Activated naive CD4-positive, alpha-beta T cell treated with anti-CD3 and anti-CD28 coated beads, Interleukin-2, amount 50 U/mL, for 72 hours (primary cell): ENCODE measurements around the gene DNAI7. TPM values are rescaled to one million over a fixed set of nuclear protein-coding genes. Genes with fewer than 3 reads are reported as not detected.

ENCODE experiments used
- ATAC-seq, 2 donors: fragments of 150-1000 bp; cut with Tn5 transposase; 2 replicates each; pipeline ENCODE4 v1.10.0; 2021; ENCODE audit warnings: mild to moderate bottlenecking in 2 of 2, moderate library complexity in 2 of 2
- DNase-seq, 2 donors: peaks; one replicate each; pipeline ENCODE4 v3.0.0; 2021 to 2022; ENCODE audit warnings: low spot score in 2 of 2
- H3K27ac Mint-ChIP-seq, 2 donors: one replicate each; pipeline ENCODE4 v1.8.0; 2022; ENCODE audit warnings: mild to moderate bottlenecking in 2 of 2, mixed read lengths in 2 of 2
- H3K36me3 Mint-ChIP-seq, 2 donors: one replicate each; pipeline ENCODE4 v1.8.0; 2022; ENCODE audit warnings: mixed read lengths in 2 of 2
- H3K9me3 Mint-ChIP-seq, 2 donors: one replicate each; pipeline ENCODE4 v1.8.0; 2022; ENCODE audit warnings: mixed read lengths in 2 of 2
- total RNA-seq, 2 donors: library from RNA; stranded (reverse); gene quantifications; one replicate each; pipeline ENCODE4 v1.2.3, GENCODE V29; 2022

DNAI7 gene, protein sequence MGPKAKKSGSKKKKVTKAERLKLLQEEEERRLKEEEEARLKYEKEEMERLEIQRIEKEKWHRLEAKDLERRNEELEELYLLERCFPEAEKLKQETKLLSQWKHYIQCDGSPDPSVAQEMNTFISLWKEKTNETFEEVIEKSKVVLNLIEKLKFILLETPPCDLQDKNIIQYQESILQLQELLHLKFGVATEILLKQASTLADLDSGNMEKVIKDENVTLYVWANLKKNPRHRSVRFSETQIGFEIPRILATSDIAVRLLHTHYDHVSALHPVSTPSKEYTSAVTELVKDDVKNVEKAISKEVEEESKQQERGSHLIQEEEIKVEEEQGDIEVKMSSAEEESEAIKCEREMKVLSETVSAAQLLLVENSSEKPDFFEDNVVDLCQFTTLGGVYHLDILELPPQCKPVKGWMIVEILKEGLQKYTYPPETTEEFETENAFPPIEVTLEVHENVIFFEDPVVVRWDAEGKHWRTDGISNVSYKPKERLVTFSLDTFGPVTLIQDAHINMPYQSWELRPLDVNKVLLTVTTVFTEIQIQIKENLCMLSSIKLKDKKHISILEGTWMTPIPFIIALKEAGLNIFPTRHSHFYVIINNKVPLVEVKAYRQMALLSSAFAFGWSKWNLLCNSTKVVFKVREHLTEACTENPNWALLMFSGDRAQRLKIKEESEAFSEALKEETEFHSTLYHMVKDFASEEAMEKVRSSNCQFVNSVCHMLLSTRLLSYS
- under 1 TPM in 1 of 2 donors, not detected in 1; 0.35 TPM for total RNA-seq

GRCh38 chr12:25195056-25195971, at the start of gene DNAI7, which contains the start of gene ETFRF1:
Gene DNAI7 (minus strand): TSS chr12:25195160. CDS start chr12:25195078, 82 bp downstream.
Gene ETFRF1 (plus strand): TSS chr12:25195237. CDS start chr12:25203957, 8,720 bp downstream.
- peak; percentile 95 to 99 for ATAC-seq
- Mint-ChIP-seq H3K36me3 (peaks cover 12 to 15% of the 10 kb centered on the region in 2 donors), H3K9me3 (no peaks in the 10 kb centered on the region), H3K27ac (peak within 1 kb of the TSS; percentile 95 to 99)
- DNase-seq, result peak; percentile 91 to 96

DNA sequence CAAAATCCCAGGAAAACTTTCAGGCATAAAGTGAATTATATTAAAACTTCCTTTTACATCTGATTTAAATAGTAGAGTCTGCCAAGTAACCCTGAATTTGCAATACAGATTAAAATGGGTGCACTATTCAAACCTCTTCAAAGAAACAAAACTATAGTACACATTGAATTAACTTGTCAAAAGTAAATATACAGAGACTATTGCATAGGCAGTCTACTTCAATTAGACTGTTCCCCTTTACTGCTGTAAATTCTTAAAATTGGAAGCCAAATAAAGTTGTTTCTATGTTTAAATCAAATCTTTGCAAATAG, 48.7 kb upstream of the DNAI7 start:
- no peaks in the 10 kb centered on the region for H3K9me3 Mint-ChIP-seq

GRCh38 chr12:25242981-25243679, 48.2 kb upstream of the DNAI7 start:
- no peak for DNase-seq

More for the DNA sequence above, 48.7 kb upstream of the DNAI7 start:
- ATAC-seq (no peak), DNase-seq (no peak)
- Mint-ChIP-seq H3K36me3 (peaks cover 5 to 22% of the 10 kb centered on the region in 2 donors), H3K27ac (no peak overlapping the region)

DNA sequence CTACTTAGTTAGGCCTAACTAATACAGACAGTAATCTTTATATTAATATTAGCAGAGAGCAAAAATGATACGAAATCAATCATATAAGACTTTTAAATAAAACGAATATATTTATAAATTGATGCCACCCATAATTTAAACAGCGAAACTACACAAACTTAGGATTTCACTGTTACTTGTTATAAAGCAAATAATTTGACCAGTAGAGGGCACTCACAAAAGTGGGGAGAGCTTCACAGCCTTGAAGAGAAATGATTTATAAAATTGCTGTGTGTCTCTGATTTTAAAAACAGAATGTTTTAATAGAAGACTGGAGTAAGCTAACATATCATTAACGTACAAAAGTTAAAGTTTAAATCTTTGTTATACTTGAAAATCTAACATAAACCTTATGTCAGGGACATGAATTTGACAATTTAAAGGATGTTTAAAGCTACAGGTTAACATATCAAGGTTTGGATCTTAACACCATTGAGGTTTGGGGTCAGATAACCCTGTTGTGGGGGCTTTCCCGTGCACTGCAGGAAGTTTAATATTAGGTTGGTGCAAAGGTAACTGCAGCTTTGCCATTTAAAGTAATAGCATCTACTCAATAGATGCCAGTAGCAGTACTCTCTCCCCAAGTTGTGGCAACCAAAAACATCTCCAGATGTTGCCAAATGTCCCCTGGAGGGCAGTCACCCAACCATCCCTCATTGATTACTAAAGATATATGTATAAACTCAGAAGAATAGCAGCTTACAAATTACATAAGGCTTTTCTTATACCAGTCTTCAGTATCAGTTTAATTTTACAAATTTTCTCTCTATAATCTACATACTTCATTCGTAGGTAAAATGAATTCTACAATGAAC, 46.4 kb upstream of the DNAI7 start:
- peak in 1 of 2 donors; percentile 48 for ATAC-seq
- Mint-ChIP-seq H3K27ac (no peak overlapping the region), H3K36me3 (peaks cover 5 to 31% of the 10 kb centered on the region in 2 donors)

More at GRCh38 chr12:25242981-25243679, 48.2 kb upstream of the DNAI7 start:
- H3K9me3 Mint-ChIP-seq, result no peaks in the 10 kb centered on the region
- no peak for ATAC-seq
- peaks cover 5 to 22% of the 10 kb centered on the region in 2 donors for H3K36me3 Mint-ChIP-seq
- no peak overlapping the region for H3K27ac Mint-ChIP-seq

DNA sequence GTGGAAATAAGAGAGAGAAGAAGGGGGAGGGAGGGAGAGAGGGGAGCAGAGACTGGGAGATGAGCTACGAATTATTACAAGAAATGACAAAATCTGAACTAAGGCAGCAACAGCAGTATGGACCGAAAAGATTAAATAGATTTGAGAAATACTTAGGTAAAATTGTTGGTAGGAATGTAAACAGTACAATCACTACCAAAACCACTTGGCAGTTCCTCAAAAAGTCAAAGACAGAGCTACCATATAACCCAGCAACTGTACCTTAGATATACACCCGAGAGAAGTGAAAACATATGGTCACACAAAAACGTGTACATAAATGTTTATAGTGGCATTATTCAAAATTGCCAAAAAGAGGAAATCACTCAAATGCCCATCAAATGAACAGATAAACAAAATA, 41.7 kb upstream of the DNAI7 start:
- H3K27ac Mint-ChIP-seq, result no peak overlapping the region
- ATAC-seq, result no peak

More for the DNA sequence above, 46.4 kb upstream of the DNAI7 start:
- no peak for DNase-seq
- H3K9me3 Mint-ChIP-seq, result no peaks in the 10 kb centered on the region

GRCh38 chr12:25236190-25236589, 41.2 kb upstream of the DNAI7 start:
- H3K27ac Mint-ChIP-seq, result no peak overlapping the region
- no peak for DNase-seq
- H3K9me3 Mint-ChIP-seq, result no peaks in the 10 kb centered on the region
- peaks cover 0 to 10% of the 10 kb centered on the region in 2 donors for H3K36me3 Mint-ChIP-seq
- ATAC-seq, result peak in 1 of 2 donors; percentile 37

More for the DNA sequence above, 41.7 kb upstream of the DNAI7 start:
- DNase-seq, result no peak
- peaks cover 0 to 10% of the 10 kb centered on the region in 2 donors for H3K36me3 Mint-ChIP-seq
- no peaks in the 10 kb centered on the region for H3K9me3 Mint-ChIP-seq

DNA sequence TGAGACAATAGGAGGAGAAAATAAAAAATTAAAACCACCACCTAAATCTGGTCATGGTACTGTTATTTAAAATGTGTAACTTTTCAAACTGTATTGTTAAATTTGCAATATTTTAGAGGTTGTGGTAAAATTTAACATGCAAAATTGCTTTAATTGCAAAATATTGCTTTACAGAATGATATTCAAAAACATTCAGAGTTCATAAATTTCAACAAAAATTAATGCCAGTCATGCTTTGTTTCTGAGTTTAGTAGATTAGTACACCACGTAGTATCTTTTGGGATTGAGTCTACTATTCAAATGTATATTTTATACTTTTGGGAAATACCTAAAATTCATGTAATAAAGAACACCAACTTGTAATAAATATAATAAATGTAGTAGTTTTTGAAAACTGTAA, 18.4 kb upstream of the DNAI7 start:
- H3K36me3 Mint-ChIP-seq, result peaks cover 0 to 7% of the 10 kb centered on the region in 2 donors
- H3K27ac Mint-ChIP-seq, result no peak overlapping the region
- ATAC-seq (no peak), DNase-seq (no peak)
- H3K9me3 Mint-ChIP-seq, result no peaks in the 10 kb centered on the region

GRCh38 chr12:25208554-25208953, 13.6 kb upstream of the DNAI7 start:
- DNase-seq (no peak), ATAC-seq (no peak)
- Mint-ChIP-seq H3K36me3 (peaks cover 0 to 1% of the 10 kb centered on the region in 2 donors), H3K9me3 (no peaks in the 10 kb centered on the region), H3K27ac (peak overlapping the region in 1 of 2 donors; percentile 46)

DNA sequence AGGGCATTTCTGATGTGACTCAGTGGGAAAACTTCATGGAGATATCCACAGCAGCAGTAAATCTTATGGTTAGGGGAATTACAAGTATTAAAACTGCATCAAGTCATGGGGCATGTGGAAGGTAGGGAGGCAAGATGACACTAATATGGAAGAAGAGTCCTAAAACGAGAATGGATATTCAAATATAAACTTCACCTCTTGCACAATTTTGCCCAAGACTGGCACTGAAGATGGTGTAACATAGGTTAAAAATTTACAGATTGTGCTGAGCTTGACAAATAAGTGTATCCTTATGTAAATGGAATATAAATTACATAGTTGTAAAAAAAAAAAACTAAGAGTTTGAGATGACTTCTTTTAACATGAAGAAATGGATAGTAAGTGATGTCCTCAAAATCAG, 12.9 kb upstream of the DNAI7 start:
- no peak for ATAC-seq
- Mint-ChIP-seq H3K27ac (no peak overlapping the region), H3K36me3 (peaks cover 0 to 5% of the 10 kb centered on the region in 2 donors)

DNA sequence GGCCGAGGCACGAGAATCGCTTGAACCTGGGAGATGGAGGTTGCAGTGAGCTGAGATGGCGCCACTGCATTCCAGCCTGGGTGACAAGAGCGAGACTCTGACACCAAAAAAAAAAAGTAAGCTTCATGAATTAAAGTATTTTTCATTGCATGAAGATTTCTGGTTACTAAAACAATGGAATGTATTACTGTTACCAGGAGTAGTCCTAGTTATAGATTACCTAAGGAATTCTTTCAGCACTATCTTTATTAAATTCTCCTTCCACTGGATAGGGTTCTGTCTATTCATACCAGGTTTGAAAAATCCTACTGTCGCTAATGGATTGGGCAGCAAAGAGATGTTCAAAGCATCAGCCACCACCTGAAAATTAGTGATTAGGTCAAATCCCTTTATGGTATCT, 12.5 kb upstream of the DNAI7 start:
- ATAC-seq (no peak), DNase-seq (no peak)
- Mint-ChIP-seq H3K27ac (no peak overlapping the region), H3K9me3 (no peaks in the 10 kb centered on the region), H3K36me3 (peaks cover 0 to 5% of the 10 kb centered on the region in 2 donors)

More for the DNA sequence above, 12.9 kb upstream of the DNAI7 start:
- no peak for DNase-seq
- no peaks in the 10 kb centered on the region for H3K9me3 Mint-ChIP-seq

DNA sequence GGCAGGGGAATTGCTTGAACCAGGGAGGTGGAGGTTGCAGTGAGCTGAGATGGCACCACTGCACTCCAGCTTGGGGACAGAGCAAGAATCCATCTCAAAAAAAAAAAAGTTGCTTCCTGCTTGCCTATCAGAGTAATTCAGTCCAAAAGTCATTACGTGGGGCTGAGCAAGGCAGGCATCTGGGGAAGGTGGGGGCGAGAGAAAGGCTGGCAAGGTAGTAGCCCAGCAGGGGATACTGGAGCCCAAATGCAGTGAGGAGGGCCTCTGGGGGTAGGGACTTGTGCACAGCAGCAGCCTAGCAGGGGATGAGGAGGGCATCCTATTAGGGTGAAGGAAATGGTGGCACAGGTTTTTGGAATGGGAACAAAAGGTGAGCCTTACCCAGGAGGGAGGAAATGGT, 7.2 kb upstream of the DNAI7 start:
- H3K9me3 Mint-ChIP-seq, result no peaks in the 10 kb centered on the region
- no peak for ATAC-seq
- DNase-seq, result no peak
- H3K36me3 Mint-ChIP-seq, result peaks cover 5% of the 10 kb centered on the region in 2 donors
- no peak overlapping the region for H3K27ac Mint-ChIP-seq

GRCh38 chr12:25200703-25201102, 5.7 kb upstream of the DNAI7 start:
- ATAC-seq, result no peak
- H3K36me3 Mint-ChIP-seq, result peaks cover 5 to 8% of the 10 kb centered on the region in 2 donors
- no peak overlapping the region for H3K27ac Mint-ChIP-seq
- no peaks in the 10 kb centered on the region for H3K9me3 Mint-ChIP-seq
- no peak for DNase-seq

DNA sequence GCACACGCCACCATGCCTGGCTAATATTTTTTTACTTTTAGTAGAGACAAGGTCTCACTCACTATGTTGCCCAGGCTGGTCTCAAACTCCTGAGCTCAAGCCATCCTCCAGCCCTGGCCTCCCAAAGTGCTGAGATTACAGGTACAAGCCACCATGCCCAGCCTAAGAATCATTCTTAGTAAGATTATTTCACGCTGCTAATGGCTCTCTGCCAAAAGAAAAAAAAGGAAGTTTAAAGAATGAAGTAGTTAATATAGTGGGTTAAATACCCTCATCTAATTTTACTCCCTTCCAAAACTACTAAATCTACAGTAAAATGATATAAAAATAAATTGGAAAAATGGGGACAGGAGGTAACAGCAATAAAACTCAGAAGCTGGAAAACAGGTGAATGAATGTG, 2.6 kb upstream of the DNAI7 start:
- peaks cover 12 to 15% of the 10 kb centered on the region in 2 donors for H3K36me3 Mint-ChIP-seq
- no peak overlapping the region for H3K27ac Mint-ChIP-seq
- DNase-seq (no peak), ATAC-seq (no peak)
- no peaks in the 10 kb centered on the region for H3K9me3 Mint-ChIP-seq

DNA sequence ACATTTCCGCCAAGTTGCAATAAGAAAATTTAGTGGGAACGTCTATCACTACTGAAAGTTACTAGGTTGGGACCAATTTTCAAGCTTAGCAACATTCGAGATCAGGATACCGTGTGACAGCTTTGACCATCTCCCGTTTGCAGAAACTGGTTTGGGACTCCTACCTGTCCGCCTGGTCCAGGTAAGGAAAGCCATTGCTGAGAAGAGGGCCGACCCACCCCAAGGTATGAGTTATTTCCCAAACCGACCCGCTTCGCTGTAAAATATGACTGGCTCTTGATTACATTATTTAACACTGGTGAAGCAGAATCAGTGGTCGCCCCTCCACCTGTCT, 271 bp downstream of the DNAI7 start:
- no peaks in the 10 kb centered on the region for H3K9me3 Mint-ChIP-seq
- DNase-seq, result no peak
- H3K27ac Mint-ChIP-seq, result peak overlapping the region; percentile 95 to 99
- ATAC-seq, result no peak
- H3K36me3 Mint-ChIP-seq, result peaks cover 11 to 12% of the 10 kb centered on the region in 2 donors

DNA sequence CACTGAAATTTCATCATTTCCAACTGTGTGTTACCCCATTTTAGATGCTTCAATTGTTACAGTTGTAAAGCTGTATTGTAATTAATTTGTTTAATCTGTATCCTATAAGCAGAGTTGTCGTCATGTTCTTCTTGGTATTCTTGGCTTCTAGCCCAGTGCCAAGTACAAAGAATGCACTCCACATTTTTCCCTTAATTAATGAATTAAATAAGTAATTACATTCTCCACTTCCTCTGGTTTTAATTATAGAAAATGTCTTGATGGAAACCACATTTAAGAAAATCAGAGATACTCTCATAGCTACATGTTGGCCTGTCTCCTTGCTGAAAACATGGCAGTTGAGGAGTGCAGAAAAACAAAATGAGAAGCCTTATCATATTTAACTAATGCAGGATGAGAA, 746 bp downstream of the DNAI7 start:
- no peak for ATAC-seq
- no peaks in the 10 kb centered on the region for H3K9me3 Mint-ChIP-seq
- H3K27ac Mint-ChIP-seq, result peak overlapping the region; percentile 95 to 99
- H3K36me3 Mint-ChIP-seq, result peaks cover 10 to 12% of the 10 kb centered on the region in 2 donors
- DNase-seq, result no peak
